NCI-H187 treated with DMSO at 0.1 percent for 48 hours (cell line): ENCODE results near the gene CST9L.

Experiments used
- DNase-seq: peaks from one replicate; lab custom pipeline; 2025; lab: John Stamatoyannopoulos, UW

CST9L gene, protein sequence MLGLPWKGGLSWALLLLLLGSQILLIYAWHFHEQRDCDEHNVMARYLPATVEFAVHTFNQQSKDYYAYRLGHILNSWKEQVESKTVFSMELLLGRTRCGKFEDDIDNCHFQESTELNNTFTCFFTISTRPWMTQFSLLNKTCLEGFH

DNA sequence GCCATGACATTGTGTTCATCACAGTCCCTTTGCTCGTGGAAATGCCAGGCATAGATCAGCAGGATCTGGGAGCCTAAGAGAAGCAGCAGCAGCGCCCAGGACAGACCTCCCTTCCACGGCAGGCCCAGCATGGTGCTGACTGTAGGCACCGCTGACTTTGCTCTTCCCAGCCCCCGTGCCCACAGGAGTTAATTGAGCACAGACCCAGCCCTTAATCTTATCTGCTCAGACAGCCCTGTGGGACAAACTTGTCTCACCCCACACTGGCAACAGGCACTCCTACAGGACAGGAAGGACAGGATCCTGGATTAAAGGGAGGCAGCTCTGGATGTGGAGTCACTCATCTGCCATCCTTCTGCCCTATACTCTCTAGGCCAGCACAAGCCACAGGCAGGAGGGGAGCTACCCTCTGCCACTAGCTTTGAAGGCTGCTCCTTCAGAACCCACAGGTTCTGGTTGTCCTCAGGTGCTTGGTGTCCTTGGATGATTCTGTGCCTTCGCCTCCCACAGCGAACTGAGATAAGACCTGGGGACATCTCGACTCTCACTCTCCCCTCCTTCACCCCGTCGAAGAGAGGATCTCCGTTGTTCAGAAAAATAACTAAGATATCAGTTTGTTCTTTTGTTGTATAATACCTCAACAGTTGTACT, at the start of gene CST9L:
Gene CST9L, minus strand, starts transcription at position 165 of the 651 bp plus-strand sequence. Its CDS starts 34 bp downstream, at position 131.
- no peak for DNase-seq

DNA sequence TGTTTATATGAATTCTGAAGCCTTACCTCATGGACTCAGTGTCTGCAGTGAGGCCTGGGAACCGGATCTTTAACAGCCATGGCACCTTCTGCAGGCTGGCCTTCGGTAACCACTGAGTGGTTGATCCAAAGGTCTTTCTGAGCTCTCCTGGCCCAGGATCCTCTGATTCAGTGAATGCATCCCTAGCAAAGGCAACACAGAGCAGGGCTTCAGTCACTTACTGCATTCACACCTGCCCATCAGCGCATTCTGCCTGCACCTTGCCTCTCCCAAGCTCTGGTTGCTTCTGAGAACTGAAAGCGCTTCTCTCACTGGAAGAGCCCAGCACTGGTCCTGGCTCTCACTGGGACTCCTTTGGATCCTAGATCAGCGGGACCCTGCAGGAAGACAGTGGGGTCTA, 45.9 kb upstream of the CST9L start:
- DNase-seq = no peak

DNA sequence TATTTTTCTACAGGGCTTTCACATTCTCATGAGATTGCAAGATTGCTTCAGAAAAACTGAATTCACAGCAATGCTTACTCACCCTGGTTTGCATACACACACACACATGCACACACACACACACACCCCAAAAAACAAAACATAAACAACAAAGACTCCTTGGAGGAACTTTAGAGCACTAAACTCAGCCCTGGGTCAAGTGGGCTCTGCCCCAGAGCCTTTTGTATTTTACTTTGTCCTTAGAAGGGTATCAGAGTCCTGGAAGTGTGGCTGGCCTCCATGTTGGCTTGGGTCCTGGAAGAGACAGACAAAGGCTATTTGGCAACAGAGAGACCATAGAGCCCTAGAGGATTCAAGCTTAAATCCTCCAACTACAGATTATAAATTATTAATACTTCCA, 45.4 kb upstream of the CST9L start:
- no peak for DNase-seq

DNA sequence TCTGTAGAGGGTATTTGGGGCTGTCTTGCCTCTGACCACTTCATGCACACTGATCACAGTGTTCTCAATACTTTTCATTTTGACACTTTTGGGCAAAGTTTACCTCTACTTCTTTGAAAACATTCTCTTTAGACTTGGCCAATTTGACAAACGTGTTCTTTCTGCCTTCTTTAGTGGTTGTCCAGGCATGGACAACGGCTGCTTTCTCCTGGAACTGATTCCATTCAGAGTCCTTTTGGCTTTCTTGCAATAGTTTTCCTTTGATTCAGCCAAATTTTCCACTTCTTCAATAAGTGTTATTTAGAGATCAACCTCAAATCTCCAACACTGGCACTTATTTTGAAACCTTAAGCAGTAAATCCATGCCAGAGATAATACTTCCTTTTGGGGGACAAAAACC, 44.1 kb upstream of the CST9L start:
- no peak for DNase-seq

DNA sequence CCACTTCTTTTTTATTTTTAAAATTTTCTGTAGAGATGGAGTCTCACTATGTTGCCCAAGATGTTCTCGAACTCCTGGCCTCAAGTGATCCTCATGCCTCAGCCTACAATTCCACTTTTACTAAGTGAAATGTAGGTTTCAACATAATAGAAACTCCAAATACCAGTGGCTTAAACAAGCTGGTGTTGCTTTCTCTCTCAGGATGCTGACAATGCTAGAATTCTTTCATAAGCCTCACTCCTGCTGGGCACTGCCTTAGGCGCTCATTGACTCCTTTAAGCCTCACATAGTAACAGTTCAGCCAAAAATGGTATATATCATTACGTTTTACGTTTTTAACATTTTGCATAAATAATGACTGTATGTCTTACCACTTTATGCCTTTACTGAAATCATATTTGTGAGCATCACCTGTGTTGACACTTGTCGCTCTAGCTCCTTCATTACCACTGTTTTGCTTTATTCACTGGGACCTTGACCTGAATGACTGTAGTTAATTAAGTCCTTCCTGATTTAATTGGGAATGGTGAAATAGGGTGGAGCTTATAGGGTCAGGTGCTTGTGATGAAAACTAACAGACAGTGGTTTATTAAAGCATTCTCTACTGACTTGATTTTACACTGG, 41.3 kb upstream of the CST9L start:
- DNase-seq = no peak

DNA sequence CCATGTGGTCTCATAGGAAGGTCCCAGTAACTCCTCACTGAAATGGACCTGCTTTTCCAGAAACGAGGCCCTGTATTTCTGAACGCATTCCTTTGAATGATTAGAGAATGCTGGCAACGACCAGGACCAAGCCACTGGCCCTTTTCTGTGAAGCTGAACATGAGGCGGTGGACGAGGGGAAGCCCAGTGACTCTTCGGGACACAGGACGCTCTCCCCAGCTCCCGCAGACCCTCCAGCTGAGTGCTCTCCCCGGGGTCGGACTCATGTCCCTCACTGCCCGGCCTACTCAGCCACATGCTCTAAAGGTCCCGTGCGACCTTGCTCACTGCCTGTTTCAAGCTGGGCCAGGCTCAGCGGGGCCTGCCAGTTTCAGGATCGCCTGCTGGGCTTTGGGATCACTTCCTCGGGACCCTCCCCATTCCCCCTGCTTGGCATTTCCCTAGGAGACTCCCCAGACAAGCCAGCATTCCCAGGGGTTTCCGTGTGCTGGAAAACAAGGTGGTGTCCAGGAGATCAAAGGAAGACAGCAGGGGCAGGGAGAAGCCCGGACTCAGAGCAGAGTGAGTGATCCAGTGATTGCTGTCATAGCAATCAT, 40.1 kb upstream of the CST9L start:
- DNase-seq = no peak

DNA sequence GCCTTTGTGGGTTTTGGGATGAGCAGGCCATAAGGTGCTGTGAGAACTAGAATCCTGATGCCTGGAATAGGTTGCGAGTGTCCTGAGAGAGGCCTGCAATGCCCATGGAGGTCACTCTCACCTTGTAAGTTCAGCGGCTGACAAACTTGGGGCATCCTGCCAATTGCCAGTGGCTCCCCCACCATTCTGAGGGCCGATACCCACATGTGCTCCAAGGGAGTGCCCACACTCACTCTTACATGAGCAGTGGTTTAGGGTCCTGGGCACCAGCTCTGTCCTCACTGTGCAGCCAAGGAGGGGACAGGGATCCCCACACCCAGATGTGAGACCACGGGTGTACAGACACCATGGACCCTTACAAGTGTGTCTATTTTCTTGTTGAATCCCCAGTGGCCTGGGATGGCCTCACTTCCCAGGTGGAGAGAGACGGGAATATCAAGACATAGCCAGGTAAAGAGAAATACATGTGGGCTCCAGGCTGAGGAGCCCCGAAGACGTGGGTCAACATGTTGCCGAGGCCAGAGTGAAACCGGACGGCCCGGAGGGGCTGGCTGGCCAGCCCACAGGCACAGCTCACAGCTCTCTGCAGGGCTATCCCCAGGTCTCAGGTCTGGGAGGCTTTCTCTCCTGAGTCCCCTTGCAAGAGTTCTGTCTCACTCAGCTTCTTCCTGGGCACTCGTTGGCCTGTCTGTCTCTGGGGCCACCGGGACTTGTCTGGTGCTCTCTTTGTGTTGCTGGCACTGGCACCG, 39.4 kb upstream of the CST9L start:
- DNase-seq = no peak

DNA sequence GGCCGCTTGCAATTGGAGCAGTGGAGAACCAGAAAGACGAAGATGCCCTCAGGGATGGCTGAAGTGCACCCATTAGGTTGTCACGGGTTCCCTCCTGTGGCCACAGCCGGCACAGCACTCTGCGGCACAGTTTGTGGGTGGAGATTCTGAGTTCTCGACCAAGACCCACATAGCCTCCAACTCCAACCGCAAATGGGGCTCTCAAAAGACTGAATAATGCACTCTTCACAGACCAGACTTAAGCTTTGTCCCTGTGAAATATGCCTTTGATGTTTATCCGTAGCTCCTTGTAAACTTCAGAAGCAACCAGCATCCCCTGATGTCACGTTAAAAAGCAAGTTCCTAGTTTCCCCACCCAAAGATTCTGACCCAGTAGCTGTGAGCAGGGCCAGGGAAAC, 38.4 kb upstream of the CST9L start:
- DNase-seq = no peak

DNA sequence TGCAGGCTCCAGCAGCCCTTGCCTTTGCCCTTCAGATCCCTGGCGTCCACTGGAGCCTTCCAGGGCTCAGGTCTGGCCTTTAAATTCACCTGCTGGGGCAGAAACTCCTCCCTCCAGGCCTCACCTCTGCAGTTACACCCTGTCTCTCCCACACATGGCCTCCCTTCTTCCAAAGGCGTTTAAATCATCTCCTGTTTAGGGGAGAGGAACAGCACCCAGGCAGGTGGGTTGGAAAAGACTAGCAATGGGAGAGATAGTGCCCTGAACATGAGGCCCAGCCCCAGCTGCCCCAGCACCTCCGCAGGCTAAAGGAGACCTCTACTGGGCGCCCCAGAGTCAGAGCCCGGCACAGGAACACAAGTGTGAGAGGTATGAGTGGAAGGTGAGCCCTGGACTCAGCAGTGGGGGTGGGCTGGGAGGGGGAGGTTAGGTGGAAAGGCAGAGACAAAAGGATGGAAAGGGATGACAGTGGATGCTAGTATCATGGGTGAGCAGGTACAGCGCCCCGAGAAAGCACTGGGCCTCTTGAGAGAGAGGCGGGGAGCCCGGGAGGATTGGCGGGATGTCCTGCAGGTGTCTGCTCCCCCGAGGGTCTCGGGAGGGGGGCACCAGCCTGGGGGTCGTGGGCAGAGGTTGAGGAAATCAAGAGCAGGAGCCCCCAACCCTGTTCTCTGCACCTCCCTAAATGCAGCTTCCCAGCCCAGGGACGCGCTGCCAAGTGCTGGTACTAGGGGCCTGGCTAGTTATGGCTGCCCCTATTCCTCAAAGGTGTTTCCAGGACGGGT, 37.8 kb upstream of the CST9L start, which contains the start of gene CST9:
Gene CST9, minus strand, starts transcription at position 51 of the 785 bp plus-strand sequence. CDS start 53 bp downstream, outside the sequence.
- no peak for DNase-seq

DNA sequence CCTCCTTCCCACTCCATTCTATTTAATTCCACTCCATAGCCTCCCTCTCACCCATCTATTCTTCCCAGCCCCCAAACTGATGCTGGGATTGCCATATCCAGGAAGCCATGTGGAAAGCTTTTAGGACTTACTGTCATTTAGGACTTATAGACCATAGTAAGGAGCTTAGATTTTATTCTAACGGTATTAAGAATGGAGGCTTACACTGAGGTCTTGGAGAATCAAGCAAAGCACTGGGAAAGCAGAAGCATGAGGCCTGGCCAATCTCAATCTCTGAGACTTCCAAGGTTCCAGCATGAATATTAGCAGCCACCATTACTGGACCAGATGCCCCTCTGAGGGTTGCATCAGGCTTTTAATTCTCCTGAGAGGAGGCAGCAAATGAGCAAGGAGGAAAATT, 36.0 kb upstream of the CST9L start:
- DNase-seq = no peak

DNA sequence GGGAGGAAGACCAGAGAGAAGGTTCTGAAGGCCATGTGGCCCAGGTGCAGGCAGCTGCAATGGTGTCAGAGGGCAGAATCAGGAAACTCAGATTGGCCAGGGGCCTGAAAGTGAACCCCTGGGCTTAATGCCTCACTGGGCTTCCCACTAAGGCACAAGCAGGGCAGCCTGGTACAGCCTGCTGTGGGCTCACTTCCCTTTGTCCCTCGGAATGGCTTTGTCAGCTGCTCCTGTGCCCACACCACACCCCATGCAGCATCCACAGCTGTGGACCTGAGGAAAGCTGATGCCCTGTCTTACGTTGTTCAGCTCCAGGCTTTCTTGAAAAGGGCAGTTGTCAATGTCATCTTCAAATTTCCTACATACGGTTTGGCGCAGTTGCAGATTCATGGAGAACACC, 35.0 kb upstream of the CST9L start:
- no peak for DNase-seq

DNA sequence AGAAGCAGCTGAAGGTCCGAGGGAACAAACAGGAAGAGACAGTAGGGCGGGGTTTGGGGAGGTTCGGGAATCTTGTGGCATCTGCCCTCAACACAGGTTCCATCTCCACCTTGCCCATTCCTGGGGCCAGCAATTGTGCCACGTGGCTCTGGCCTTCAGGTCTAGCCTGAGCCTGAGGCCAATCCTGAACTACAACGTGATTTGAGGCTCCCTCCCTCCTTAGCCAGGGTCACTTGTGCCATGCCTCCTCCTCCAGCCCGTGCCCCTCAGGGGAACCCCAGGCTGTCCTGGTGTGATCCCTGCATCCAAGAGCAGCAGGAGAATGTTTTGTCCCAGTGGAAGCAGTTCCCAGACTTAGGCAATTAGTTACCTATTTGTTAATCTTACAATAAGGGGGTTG, 34.4 kb upstream of the CST9L start:
- no peak for DNase-seq

DNA sequence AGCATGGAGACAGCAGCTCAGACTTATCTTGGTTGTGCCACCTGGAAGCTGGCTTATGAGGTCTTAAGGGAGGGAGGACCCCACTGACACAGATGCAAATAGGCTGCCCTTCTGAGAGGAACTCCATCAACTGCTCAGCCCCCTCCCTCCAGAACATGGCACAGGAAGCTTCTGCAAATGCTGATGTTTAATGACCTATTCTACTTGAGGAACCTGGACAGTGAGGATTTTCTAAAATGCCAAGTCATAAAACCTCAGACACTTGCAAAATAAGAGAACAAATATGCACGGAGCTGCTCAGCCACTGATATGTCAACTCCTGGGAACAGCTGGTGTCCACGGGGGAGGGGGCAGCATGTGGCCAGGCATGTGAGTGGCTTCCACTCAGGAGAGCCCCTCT, 34.0 kb upstream of the CST9L start:
- no peak for DNase-seq

DNA sequence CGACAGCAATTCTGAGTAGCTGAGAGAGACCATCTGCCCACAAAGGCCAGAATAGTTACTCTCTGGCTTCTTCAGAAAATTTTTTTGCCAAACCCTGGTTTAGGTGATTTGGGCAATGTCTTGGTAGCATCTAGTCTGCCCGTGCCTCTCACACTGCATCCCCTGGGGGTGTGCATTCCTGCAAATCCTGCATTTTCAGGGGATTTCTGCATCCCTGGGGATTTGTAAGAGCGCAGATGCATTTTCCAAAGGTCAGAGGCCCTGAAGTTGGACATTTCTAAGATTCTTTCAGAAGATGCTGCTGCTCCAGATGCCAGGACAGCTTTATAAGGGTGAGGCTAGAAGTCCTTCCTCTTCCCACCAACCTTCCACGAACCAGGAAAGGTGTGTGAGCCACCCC, 33.4 kb upstream of the CST9L start:
- no peak for DNase-seq

DNA sequence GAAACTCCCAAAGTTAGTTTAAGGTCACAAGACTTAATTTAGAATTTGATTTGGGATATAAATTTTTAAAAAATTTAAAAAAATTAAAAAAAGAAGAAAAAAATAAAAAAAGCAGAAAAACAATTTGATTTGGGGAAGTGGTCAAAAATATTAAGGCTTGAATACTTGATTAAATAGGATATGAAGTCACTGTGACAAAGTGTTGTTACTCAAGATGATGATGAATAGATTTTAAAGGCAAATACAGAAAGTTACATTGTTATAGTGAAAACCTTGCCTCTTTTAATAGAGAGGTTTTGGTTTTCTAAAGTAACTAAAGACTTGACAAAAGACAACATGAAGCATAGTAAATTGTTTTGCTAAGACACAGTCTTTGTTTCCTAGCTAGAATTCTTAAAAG, 30.2 kb upstream of the CST9L start:
- no peak for DNase-seq

DNA sequence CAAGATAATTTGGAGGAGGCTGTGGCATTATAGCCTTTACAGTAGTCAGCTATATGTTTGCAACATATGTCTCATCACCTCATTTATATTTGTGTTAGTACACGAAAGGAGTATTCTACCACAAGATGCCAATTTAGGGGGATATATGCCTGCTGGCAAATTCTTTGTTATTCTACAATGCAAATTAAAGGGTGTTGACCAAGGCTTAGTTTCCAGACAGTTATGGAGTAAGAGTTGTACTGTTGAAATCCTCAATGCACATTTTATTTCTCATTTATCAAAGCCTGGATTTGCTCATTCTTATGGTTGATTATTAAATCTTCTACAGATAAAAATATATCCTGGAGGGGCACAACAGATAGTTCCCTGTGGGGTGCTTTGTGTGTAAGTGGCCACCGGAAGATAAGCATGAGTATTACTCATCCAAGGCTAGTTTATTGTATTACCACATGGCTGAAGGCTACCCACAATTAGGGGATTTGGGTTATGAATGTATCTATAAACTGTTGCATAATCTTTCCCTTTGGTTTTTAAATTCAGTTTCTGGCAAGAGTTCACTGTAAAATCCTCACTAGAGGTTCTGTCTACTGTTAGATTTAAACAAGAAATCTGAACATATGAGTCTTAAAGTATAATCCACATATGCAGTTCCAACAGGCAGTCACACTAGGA, 28.4 kb upstream of the CST9L start:
- DNase-seq = no peak

DNA sequence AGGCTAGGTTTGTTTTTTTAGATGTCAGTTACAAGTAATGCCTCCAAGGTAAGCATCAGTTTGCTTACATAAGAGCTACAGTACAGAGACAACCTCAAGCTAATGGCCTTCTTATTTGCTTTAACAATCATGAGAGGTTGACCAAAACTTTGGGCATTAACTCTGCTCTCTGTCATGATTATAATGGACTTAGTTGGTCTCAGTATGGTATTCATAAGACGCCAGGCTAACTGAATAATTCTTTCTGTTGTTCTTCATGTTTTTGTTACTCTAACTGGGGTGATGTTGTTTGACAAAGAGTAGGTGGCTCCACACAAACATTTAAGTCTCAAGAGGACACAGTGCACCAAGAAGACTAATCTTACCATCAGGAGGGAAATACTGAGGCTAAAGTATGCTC, 27.7 kb upstream of the CST9L start:
- no peak for DNase-seq

DNA sequence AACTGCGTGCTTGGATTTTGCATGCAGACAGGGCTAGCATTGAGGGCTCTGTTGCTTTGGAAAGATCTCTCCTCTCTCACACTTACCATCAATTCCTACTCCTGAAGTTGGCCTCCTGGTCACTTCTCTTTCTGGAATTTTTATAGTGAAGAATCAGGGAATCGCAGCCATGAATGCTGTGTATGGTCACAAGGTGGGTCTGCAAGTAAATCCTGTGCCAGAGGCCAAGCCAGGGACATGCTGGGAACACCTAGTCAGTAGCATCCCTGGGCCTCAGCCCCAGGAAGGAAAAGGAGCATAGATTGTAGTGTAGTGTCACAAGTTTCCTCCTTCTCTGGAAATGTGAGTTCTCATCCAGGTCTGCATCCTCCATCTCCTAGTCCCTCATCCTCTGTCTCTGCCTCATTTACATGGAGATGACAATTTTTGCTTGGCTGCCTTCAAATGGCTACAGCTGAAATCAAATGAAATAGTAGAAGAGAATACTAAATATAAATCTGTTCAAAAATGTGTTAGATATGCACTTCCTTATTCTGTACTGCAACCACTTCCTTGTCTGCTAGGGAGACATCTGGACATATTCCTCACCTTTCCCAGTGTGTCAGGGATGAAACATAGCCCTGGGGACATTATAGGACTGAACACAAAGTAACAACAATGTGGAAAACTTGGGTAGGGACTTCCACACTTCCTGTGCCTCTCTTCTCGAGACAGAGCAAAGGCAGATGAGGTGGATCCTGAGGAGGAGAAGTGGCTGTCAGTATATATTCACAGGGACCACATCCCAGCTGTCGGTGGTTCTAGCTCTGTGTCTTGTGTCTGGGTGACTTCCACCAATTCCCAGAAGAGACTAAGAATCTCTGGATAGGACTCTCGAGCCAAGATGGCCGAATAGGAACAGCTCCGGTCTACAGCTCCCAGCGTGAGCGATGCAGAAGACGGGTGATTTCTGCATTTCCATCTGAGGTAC, 20.4 kb upstream of the CST9L start:
- DNase-seq = no peak

DNA sequence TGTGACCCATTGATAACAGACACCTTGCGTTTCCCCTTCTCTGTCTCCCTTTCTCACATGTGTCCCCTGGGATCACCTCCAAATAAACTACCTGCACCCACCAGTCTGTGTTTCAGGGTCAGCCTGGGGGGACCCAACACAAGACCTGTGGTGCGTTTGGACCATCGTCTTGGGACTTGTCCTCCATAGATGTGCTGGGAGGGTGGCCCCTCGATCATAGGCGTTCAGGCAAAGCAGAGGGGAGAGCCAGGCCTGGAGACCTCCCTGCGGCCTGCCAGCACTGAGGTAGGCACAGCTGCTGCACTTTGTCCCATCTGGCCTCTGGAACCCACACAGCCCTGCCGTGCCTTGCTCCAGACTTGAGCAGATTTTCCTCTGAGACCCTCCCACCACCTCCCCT, 19.3 kb upstream of the CST9L start:
- DNase-seq = no peak
